HL-60 (cell line): Measurements from ENCODE around the gene GPC3.

Experiments
- CTCF ChIP-seq: IDR thresholded peaks from one replicate; pipeline ENCODE4 v1.5.1; 2011; ENCODE audit warnings: low read length, control low read depth, inconsistent platforms; ENCODE audit not compliant: insufficient read depth
- GABPA ChIP-seq: IDR thresholded peaks from 2 replicates; pipeline ENCODE4 v1.6.1; 2012; ENCODE audit warnings: low read depth
- POLR2AphosphoS5 ChIP-seq: IDR thresholded peaks from 2 replicates; pipeline ENCODE4 v1.6.1; 2012; ENCODE audit warnings: low read depth
- REST ChIP-seq: IDR thresholded peaks from 2 replicates; pipeline ENCODE4 v1.6.1; 2012; ENCODE audit warnings: low read depth; ENCODE audit not compliant: insufficient replicate concordance
- SPI1 ChIP-seq: IDR thresholded peaks from 2 replicates; pipeline ENCODE4 v1.6.1; 2012; ENCODE audit warnings: low read depth, mild to moderate bottlenecking, borderline replicate concordance

GRCh38 chrX:133527415-133527814 lies 458.0 kb downstream of the GPC3 start:
- TF ChIP-seq CTCF (no peak), REST (no peak), POLR2AphosphoS5 (no peak), SPI1 (no peak), GABPA (no peak)
